ENCODE results near the gene KCNN3. TPM values are rescaled to one million over a fixed set of nuclear protein-coding genes. Genes with fewer than 3 reads are reported as not detected.

The KCNN3 gene
- total RNA-seq, 2 donors from 2014 or later: 3.9 to 4.4 TPM

- Histone ChIP-seq H3K27me3 (no peaks in the 10 kb centered on the region), H3K9me3 (no peaks in the 10 kb centered on the region), H3K4me3 (peak overlapping the region in 1 of 2 donors; percentile 61), H3K27ac (peak overlapping the region in 1 of 2 donors; percentile 17), H3K36me3 (no peaks in the 10 kb centered on the region), H3K4me1 (peaks cover 0 to 44% of the 10 kb centered on the region in 2 donors)
- no peak for DNase-seq (ENCODE audit: low spot score)
- TF ChIP-seq, protein P1, sequence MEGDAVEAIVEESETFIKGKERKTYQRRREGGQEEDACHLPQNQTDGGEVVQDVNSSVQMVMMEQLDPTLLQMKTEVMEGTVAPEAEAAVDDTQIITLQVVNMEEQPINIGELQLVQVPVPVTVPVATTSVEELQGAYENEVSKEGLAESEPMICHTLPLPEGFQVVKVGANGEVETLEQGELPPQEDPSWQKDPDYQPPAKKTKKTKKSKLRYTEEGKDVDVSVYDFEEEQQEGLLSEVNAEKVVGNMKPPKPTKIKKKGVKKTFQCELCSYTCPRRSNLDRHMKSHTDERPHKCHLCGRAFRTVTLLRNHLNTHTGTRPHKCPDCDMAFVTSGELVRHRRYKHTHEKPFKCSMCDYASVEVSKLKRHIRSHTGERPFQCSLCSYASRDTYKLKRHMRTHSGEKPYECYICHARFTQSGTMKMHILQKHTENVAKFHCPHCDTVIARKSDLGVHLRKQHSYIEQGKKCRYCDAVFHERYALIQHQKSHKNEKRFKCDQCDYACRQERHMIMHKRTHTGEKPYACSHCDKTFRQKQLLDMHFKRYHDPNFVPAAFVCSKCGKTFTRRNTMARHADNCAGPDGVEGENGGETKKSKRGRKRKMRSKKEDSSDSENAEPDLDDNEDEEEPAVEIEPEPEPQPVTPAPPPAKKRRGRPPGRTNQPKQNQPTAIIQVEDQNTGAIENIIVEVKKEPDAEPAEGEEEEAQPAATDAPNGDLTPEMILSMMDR (IDR thresholded peaks at IDR 0.05): no peak
Observed at GRCh38 chr1:154866257-154867063, 3.6 kb downstream of the KCNN3 start.

DNA sequence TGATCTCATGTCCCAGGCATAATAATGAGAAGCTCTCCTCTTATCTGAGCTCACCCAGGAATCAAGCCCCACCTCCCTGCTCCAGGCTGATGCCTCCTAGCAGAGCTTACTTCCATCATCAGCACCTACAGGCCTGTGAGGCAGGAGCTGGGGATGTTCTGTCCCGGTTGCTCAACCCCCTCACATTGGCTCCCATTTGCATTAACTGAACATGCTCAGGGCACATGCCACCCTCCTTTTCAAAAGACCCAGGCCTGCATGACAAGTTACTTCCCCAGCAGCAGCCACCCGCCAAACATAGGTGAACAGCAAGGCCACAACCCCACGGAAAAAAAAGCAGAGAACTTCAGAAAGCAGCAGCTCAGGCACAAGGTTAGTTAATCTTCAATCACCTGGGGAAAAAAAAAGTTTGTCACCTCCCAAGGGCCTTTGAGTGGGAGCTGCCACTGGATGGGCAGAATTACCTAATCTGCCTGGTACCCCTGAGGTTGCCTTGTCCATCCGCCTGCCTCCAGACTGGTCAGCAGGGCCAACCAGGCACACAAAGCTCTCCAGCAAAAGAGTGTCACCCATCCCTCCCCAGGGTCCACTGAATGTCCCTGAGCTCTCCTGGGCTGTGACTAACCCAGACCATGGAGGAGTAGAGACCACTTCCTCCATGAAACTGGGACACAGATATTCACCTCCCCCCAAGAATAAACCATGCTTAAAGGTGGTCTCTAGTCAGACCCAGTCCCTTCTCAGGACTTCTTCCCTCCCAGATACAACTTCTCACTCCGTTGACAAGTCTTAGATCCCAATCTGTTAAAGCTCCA is 4.4 kb downstream of the KCNN3 start:
- no peaks in the 10 kb centered on the region for H3K36me3 ChIP-seq
- DNase-seq (ENCODE audit: low spot score): no peak
- H3K27ac ChIP-seq: no peak overlapping the region
- no peaks in the 10 kb centered on the region for H3K27me3 ChIP-seq
- H3K4me3 ChIP-seq: no peak overlapping the region
- TF ChIP-seq, protein P1 (IDR thresholded peaks at IDR 0.05): no peak
- H3K9me3 ChIP-seq: no peaks in the 10 kb centered on the region
- peaks cover 0 to 43% of the 10 kb centered on the region in 2 donors for H3K4me1 ChIP-seq

- Histone ChIP-seq H3K27ac (no peak overlapping the region), H3K4me3 (no peak overlapping the region), H3K27me3 (no peaks in the 10 kb centered on the region), H3K36me3 (no peaks in the 10 kb centered on the region), H3K9me3 (no peaks in the 10 kb centered on the region), H3K4me1 (peaks cover 0 to 32% of the 10 kb centered on the region in 2 donors)
- DNase-seq (ENCODE audit: low spot score): no peak
- TF ChIP-seq, protein P1 (IDR thresholded peaks at IDR 0.05): no peak
Observed at GRCh38 chr1:154864189-154864975, 5.7 kb downstream of the KCNN3 start.

GRCh38 chr1:154863315-154864174 is 6.5 kb downstream of the KCNN3 start:
- H3K4me1 ChIP-seq: peaks cover 0 to 24% of the 10 kb centered on the region in 2 donors
- TF ChIP-seq, protein P1 (IDR thresholded peaks at IDR 0.05): peak; percentile 24 to 62
- H3K9me3 ChIP-seq: no peaks in the 10 kb centered on the region
- H3K27me3 ChIP-seq: no peaks in the 10 kb centered on the region
- DNase-seq (ENCODE audit: low spot score): no peak
- no peaks in the 10 kb centered on the region for H3K36me3 ChIP-seq
- no peak overlapping the region for H3K4me3 ChIP-seq
- H3K27ac ChIP-seq: no peak overlapping the region

GRCh38 chr1:154862907-154863306 is 7.2 kb downstream of the KCNN3 start:
- Histone ChIP-seq H3K27ac (no peak overlapping the region), H3K4me1 (peaks cover 0 to 18% of the 10 kb centered on the region in 2 donors), H3K4me3 (no peak overlapping the region), H3K36me3 (no peaks in the 10 kb centered on the region), H3K9me3 (no peaks in the 10 kb centered on the region), H3K27me3 (no peaks in the 10 kb centered on the region)
- no peak for DNase-seq (ENCODE audit: low spot score)
- TF ChIP-seq, protein P1 (IDR thresholded peaks at IDR 0.05): no peak
